ENCODE data around the gene LRFN2. TPM values are rescaled to one million over a fixed set of nuclear protein-coding genes. Genes with fewer than 3 reads are reported as not detected.
A peak's percentile ranks its signal among the peaks of the same experiment; 100 is the strongest.

LRFN2 gene
- not detected in 2 replicates for total RNA-seq (2014; rRNA removed; shearing (Covaris generic); ENCODE audit: low replicate concordance)

DNA sequence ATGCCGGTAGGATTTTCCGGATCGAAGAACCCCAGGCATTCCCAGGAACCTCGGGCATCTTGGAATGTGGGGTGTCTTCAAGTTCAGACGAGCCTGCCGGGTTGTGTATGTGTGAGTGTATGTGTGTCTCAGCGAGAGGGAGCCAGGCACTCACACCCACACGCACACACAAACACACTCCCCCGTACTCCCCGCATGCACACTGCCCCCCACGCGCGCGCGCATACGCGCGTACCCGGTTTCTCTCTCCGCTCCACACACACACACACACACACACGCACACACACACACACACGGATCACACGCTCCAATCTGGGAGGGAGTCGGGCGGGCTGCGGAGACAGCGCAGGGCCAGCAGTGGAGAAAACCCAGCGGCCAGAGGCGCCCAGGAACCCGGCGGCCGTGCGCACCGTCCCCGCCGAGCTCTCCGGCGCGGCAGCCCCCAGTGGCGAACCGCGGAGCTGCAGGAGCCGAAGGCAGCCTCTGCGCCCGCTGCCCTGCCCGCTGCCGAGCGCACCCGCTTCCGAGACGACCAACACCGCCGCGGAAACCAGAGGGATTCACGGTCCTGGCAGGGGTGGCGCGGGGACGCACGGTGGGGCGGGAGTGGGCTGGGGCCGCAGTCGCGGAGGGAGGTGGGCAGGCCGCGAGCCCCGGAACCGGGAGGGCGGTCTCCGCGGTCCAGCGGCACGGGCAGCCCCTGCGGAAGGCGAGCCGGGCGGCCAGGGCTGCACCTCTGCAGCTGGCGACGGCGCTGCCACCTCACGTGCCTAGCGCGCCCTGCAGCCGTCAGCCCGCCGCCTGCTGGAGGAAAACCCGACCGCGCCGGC, at the start of gene LRFN2:
TSS of gene LRFN2 (minus strand) at position 125 of the 830 bp plus-strand sequence.
- Histone ChIP-seq H3K9me3 (no peaks in the 10 kb centered on the region), H3K27me3 (peaks cover 4% of the 10 kb centered on the region; the same call in 1 of the 2 replicates), H3K4me3 (peak within 1 kb of the TSS; percentile 40), H3K36me3 (no peaks in the 10 kb centered on the region)
- DNase-seq = peak; percentile 69

DNA sequence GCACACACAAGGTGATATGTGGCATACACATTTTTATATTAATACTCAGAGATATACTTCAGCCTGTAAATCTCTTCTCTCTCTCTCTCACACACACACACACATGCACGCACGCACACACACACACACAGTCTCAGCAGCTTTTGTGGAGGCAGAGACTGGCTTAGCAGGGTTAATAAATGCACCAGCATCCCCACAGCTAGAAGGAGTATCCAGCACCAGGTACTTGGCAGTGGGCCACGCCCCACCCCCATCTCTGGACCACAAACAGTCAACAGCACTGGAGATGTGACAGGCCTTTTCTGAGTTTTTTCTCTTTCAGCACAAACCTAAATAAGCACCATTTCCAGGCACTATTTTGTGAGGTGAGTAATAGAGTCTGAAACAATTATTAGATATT, 47.3 kb upstream of the LRFN2 start:
- H3K9me3 ChIP-seq = no peaks in the 10 kb centered on the region
- H3K27me3 ChIP-seq = no peaks in the 10 kb centered on the region
- DNase-seq = no peak
- H3K4me3 ChIP-seq = no peak overlapping the region
- no peaks in the 10 kb centered on the region for H3K36me3 ChIP-seq

GRCh38 chr6:40631744-40632143, 44.6 kb upstream of the LRFN2 start:
- H3K4me3 ChIP-seq = no peak overlapping the region
- H3K36me3 ChIP-seq = no peaks in the 10 kb centered on the region
- H3K9me3 ChIP-seq = no peaks in the 10 kb centered on the region
- no peaks in the 10 kb centered on the region for H3K27me3 ChIP-seq
- no peak for DNase-seq

GRCh38 chr6:40630488-40630887, 43.3 kb upstream of the LRFN2 start:
- Histone ChIP-seq H3K36me3 (no peaks in the 10 kb centered on the region), H3K27me3 (no peaks in the 10 kb centered on the region), H3K9me3 (no peaks in the 10 kb centered on the region), H3K4me3 (no peak overlapping the region)
- no peak for DNase-seq

DNA sequence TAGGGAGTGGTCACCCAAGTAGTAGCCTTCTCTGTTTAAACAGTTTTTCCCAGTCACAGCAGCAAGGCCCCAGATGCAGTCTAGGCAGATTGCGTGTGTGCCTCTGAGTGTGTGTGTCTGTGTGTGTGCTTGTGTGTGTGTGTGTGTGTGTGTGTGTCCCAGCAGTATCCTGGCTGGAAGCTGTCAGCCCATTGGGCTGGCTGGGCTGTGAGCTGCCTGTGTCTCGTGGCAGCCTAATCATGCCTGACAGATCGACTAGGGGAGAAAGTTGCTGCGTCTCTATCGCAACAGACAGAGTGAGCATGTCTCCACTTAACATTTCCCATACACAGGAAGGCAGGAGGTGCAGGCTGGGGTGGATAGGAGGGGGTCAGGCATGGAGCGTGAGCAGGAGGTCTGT, 42.9 kb upstream of the LRFN2 start:
- no peak overlapping the region for H3K4me3 ChIP-seq
- H3K9me3 ChIP-seq = no peaks in the 10 kb centered on the region
- no peaks in the 10 kb centered on the region for H3K27me3 ChIP-seq
- no peak for DNase-seq
- H3K36me3 ChIP-seq = no peaks in the 10 kb centered on the region

GRCh38 chr6:40629463-40629862, 42.3 kb upstream of the LRFN2 start:
- Histone ChIP-seq H3K27me3 (no peaks in the 10 kb centered on the region), H3K9me3 (no peaks in the 10 kb centered on the region), H3K36me3 (no peaks in the 10 kb centered on the region), H3K4me3 (no peak overlapping the region)
- no peak for DNase-seq

GRCh38 chr6:40627316-40627715, 40.2 kb upstream of the LRFN2 start:
- Histone ChIP-seq H3K27me3 (no peaks in the 10 kb centered on the region), H3K9me3 (no peaks in the 10 kb centered on the region), H3K36me3 (no peaks in the 10 kb centered on the region), H3K4me3 (no peak overlapping the region)
- DNase-seq = peak; percentile 14

DNA sequence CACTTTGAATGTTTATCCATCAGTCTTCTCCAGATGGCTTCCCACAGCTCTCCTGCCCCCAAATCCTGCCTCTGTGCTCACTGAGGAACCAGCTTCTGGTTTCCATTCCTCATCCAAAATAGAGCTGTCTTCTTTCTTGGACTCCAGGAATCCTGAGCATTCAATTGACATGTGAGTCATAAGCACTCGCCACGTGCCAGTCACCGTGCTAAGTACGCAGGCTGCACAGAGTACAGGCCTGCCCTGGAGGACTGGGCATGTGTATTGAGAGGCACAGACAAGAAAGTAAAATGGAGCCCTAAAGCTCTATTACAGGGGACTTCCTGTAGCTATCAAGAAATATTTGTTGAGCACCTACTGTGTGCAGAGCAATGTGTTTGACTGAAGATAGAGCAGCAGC, 39.7 kb upstream of the LRFN2 start:
- Histone ChIP-seq H3K9me3 (no peaks in the 10 kb centered on the region), H3K4me3 (no peak overlapping the region), H3K27me3 (no peaks in the 10 kb centered on the region), H3K36me3 (no peaks in the 10 kb centered on the region)
- no peak for DNase-seq

- no peak for DNase-seq
- Histone ChIP-seq H3K4me3 (no peak overlapping the region), H3K36me3 (no peaks in the 10 kb centered on the region), H3K27me3 (no peaks in the 10 kb centered on the region), H3K9me3 (no peaks in the 10 kb centered on the region)
Observed at GRCh38 chr6:40623932-40624331, 36.8 kb upstream of the LRFN2 start.

- Histone ChIP-seq H3K9me3 (no peaks in the 10 kb centered on the region), H3K27me3 (no peaks in the 10 kb centered on the region), H3K4me3 (no peak overlapping the region), H3K36me3 (no peaks in the 10 kb centered on the region)
- DNase-seq = no peak
Observed at GRCh38 chr6:40623178-40623577, 36.0 kb upstream of the LRFN2 start.

DNA sequence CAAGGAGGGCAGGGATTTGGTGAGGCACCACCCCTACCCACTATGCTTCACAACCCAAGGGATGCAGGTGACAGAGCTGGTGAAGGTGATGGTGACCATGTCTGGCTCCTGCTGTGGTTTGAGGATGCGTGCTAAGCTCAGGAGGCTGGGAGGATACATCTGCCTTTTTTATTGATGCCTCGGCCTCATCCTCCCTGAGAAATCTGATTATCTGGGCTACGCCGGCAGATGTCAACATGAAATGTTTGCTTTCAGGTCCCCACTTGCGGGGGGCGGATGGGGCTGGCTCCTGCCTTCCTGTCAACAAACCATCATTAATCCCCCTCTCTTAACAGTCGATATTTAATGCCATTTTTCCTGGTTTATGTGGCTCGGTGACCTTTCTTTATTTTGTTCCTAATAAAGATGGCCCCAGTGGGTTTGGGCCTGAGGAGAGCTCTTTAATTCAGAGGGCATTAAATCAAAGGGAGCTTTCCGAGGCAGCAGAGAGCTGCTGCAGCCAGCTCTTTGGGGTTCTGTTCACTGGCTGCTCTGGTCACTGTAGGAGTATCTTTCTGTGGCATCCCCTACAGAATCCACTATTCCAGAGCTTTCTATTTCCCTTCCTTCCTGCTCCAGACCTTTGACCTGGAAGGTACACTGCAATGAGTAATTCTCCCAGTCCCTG, 33.5 kb upstream of the LRFN2 start:
- DNase-seq = no peak
- no peak overlapping the region for H3K4me3 ChIP-seq

DNA sequence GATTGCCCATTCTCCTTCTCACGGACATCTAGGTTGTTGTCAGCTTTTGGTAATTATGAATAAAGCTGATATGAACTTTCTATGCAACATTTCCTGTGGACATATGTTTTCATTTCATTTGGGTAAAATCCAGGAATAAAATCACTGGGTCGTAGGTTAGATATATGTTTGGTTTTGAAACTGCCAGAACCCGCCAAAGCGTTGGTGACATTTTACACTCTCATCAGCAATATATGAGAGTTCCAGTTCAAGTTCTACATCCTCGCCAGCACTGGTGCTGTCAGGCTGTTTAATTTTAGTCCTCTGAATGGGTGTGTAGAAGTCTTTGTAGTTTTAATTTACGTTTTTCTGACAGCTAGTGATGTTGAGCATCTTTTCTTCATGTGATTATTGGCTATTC, 27.5 kb upstream of the LRFN2 start:
- Histone ChIP-seq H3K27me3 (no peaks in the 10 kb centered on the region), H3K9me3 (no peaks in the 10 kb centered on the region), H3K4me3 (no peak overlapping the region), H3K36me3 (no peaks in the 10 kb centered on the region)
- DNase-seq = no peak

More for the DNA sequence above, 33.5 kb upstream of the LRFN2 start:
- Histone ChIP-seq H3K9me3 (no peaks in the 10 kb centered on the region), H3K27me3 (no peaks in the 10 kb centered on the region), H3K36me3 (no peaks in the 10 kb centered on the region)

DNA sequence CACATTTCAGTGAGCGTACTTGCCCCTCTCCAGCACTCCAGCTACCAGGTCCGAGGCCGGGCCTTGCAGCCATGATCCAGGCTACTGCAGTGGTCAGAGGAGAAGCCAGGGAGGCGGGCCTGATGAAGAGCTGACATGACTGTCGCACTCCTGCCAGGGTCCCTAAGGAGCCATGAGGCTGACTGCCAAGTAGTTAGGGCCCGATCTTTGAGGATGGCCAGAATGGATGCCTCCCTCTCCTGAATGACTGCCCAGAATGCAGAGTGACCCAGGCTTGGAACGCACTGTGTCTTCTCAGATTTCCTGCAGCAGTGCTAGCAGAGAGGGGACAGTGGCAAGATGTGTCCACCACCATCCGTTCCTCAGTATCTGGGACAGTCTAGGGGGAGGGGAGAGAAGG, 24.7 kb upstream of the LRFN2 start:
- Histone ChIP-seq H3K27me3 (no peaks in the 10 kb centered on the region), H3K4me3 (no peak overlapping the region), H3K36me3 (no peaks in the 10 kb centered on the region), H3K9me3 (no peaks in the 10 kb centered on the region)
- no peak for DNase-seq

DNA sequence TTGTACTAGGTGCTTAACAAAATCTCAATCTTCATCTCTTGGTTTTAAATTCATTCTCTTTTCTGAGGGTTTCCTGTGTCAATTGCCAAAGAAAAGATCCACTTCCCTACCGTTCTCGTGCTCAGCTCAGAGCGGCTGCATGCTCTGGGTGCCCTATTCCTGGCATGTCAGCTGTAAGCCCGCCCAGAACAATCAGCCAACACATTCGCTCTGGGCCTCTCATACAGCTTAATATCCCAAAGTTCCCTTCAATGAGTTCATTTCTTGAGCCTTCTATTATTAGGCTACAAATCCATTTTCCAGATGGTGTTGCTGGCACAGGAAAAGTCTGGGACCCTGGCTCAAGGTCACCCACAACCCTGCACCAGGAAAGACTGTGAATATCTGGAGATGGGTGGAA, 24.3 kb upstream of the LRFN2 start:
- Histone ChIP-seq H3K36me3 (no peaks in the 10 kb centered on the region), H3K9me3 (no peaks in the 10 kb centered on the region), H3K27me3 (no peaks in the 10 kb centered on the region), H3K4me3 (no peak overlapping the region)
- DNase-seq = no peak

GRCh38 chr6:40610229-40610628, 23.1 kb upstream of the LRFN2 start:
- no peaks in the 10 kb centered on the region for H3K36me3 ChIP-seq
- no peaks in the 10 kb centered on the region for H3K27me3 ChIP-seq
- no peaks in the 10 kb centered on the region for H3K9me3 ChIP-seq
- no peak overlapping the region for H3K4me3 ChIP-seq
- DNase-seq = no peak

- no peak overlapping the region for H3K4me3 ChIP-seq
- DNase-seq = no peak
- H3K9me3 ChIP-seq = no peaks in the 10 kb centered on the region
- no peaks in the 10 kb centered on the region for H3K36me3 ChIP-seq
- no peaks in the 10 kb centered on the region for H3K27me3 ChIP-seq
Observed at GRCh38 chr6:40606981-40607380, 19.8 kb upstream of the LRFN2 start.

GRCh38 chr6:40606526-40606925, 19.4 kb upstream of the LRFN2 start:
- Histone ChIP-seq H3K9me3 (no peaks in the 10 kb centered on the region), H3K4me3 (no peak overlapping the region), H3K27me3 (no peaks in the 10 kb centered on the region), H3K36me3 (no peaks in the 10 kb centered on the region)
- DNase-seq = no peak

GRCh38 chr6:40604082-40604481, 16.9 kb upstream of the LRFN2 start:
- DNase-seq = no peak
- H3K27me3 ChIP-seq = no peaks in the 10 kb centered on the region
- no peaks in the 10 kb centered on the region for H3K9me3 ChIP-seq
- no peaks in the 10 kb centered on the region for H3K36me3 ChIP-seq
- H3K4me3 ChIP-seq = no peak overlapping the region

Data from MG63 (cell line).